MM.1S (cell line): ENCODE data around the gene THAP7.

ENCODE experiments used
- DNase-seq: peaks from one replicate; pipeline ENCODE4 v3.0.0-alpha.2; 2015
- H2AFZ ChIP-seq: fragments of 300-600 bp; sonication (generic); 2 replicates; pipeline ENCODE4 v1.6.0; 2016; ENCODE audit warnings: antibody characterized with exemption, low read length
- H3F3A ChIP-seq: fragments of 300-600 bp; sonication (generic); 2 replicates; pipeline ENCODE4 v1.6.1; 2016; ENCODE audit warnings: mild to moderate bottlenecking, antibody characterized with exemption, low read length, moderate library complexity, mixed read lengths; ENCODE audit not compliant: insufficient read depth
- H3K27ac ChIP-seq: fragments of 300-600 bp; sonication (generic); 2 replicates; pipeline ENCODE4 v1.5.1; 2016; ENCODE audit warnings: mild to moderate bottlenecking, low read length
- H3K27me3 ChIP-seq: fragments of 300-600 bp; sonication (generic); replicated peaks from 2 replicates; pipeline ENCODE4 v1.6.0; 2016; ENCODE audit warnings: low read length; ENCODE audit not compliant: insufficient read depth
- H3K36me3 ChIP-seq: fragments of 300-600 bp; sonication (generic); replicated peaks from 2 replicates; pipeline ENCODE4 v1.6.1; 2016; ENCODE audit warnings: mild to moderate bottlenecking, low read length, mixed read lengths; ENCODE audit not compliant: insufficient read depth
- H3K4me1 ChIP-seq: fragments of 300-600 bp; sonication (generic); 2 replicates; pipeline ENCODE4 v1.6.1; 2016; ENCODE audit warnings: low read length, mixed read lengths
- H3K4me2 ChIP-seq: fragments of 300-600 bp; sonication (generic); 2 replicates; pipeline ENCODE4 v1.6.0; 2016; ENCODE audit warnings: low read depth, low read length
- H3K4me3 ChIP-seq: fragments of 300-600 bp; sonication (generic); 2 replicates; pipeline ENCODE4 v1.5.1; 2016; ENCODE audit warnings: low read length, mixed read lengths
- H3K79me2 ChIP-seq: fragments of 300-600 bp; sonication (generic); 2 replicates; pipeline ENCODE4 v1.6.1; 2016; ENCODE audit warnings: mixed run types, low read length, mixed read lengths
- H3K9ac ChIP-seq: fragments of 300-600 bp; sonication (generic); 2 replicates; pipeline ENCODE4 v1.6.1; 2016; ENCODE audit warnings: low read length, mixed read lengths
- H3K9me2 ChIP-seq: fragments of 300-600 bp; sonication (generic); replicated peaks from 2 replicates; pipeline ENCODE4 v1.6.1; 2016; ENCODE audit warnings: mild to moderate bottlenecking, low read length, mixed read lengths; ENCODE audit not compliant: insufficient read depth
- H3K9me3 ChIP-seq: fragments of 300-600 bp; sonication (generic); replicated peaks from 2 replicates; pipeline ENCODE4 v1.6.1; 2016; ENCODE audit warnings: mild to moderate bottlenecking, low read length, mixed read lengths; ENCODE audit not compliant: insufficient read depth
- H4K20me1 ChIP-seq: fragments of 300-600 bp; sonication (generic); 2 replicates; pipeline ENCODE4 v1.6.1; 2016; ENCODE audit warnings: mild to moderate bottlenecking, low read length, moderate library complexity, mixed read lengths; ENCODE audit not compliant: insufficient read depth
- CTCF ChIP-seq: fragments of 300-600 bp; sonication (generic); IDR thresholded peaks from 2 replicates; pipeline ENCODE4 v1.5.1; 2016; ENCODE audit warnings: antibody characterized with exemption, low read length, mixed read lengths
- EZH2 ChIP-seq: fragments of 300-600 bp; sonication (generic); optimal IDR thresholded peaks from 2 replicates; pipeline ENCODE3; 2017; ENCODE audit warnings: low read depth, mild to moderate bottlenecking, antibody characterized with exemption, low read length, mixed read lengths
- EZH2phosphoT487 ChIP-seq: fragments of 300-600 bp; sonication (generic); IDR thresholded peaks from 2 replicates; pipeline ENCODE4 v1.6.1; 2018; ENCODE audit warnings: antibody characterized with exemption, low read length

The THAP7 gene

GRCh38 chr22:20994128-20994901 is 7.6 kb downstream of the THAP7 start:
- H3K36me3 ChIP-seq = no peaks in the 10 kb centered on the region
- H3F3A ChIP-seq = no peaks in the 10 kb centered on the region; the same call in 1 of the 2 replicates
- no peak overlapping the region for H3K27ac ChIP-seq
- no peaks in the 10 kb centered on the region for H4K20me1 ChIP-seq
- TF ChIP-seq CTCF = no peak
- no peak for TF ChIP-seq EZH2
- no peak for TF ChIP-seq EZH2phosphoT487
- H3K9me2 ChIP-seq = no peaks in the 10 kb centered on the region
- no peak overlapping the region for H3K9ac ChIP-seq
- no peak overlapping the region for H3K4me3 ChIP-seq
- no peak for DNase-seq
- H3K27me3 ChIP-seq = no peaks in the 10 kb centered on the region
- no peaks in the 10 kb centered on the region for H3K79me2 ChIP-seq
- H2AFZ ChIP-seq = no peak overlapping the region
- H3K9me3 ChIP-seq = no peaks in the 10 kb centered on the region
- H3K4me1 ChIP-seq = no peaks in the 10 kb centered on the region
- H3K4me2 ChIP-seq = no peak overlapping the region

- no peak overlapping the region for H3K4me3 ChIP-seq
- no peak for DNase-seq
- no peaks in the 10 kb centered on the region for H3K9me2 ChIP-seq
- TF ChIP-seq CTCF = no peak
- TF ChIP-seq EZH2 = no peak
- no peak for TF ChIP-seq EZH2phosphoT487
- H3K4me2 ChIP-seq = no peak overlapping the region
- H3K27me3 ChIP-seq = no peaks in the 10 kb centered on the region
- H3K9me3 ChIP-seq = no peaks in the 10 kb centered on the region
- no peak overlapping the region for H3K9ac ChIP-seq
- no peaks in the 10 kb centered on the region; the same call in 1 of the 2 replicates for H3F3A ChIP-seq
- H3K4me1 ChIP-seq = no peaks in the 10 kb centered on the region
- no peaks in the 10 kb centered on the region for H4K20me1 ChIP-seq
- H3K79me2 ChIP-seq = no peaks in the 10 kb centered on the region
- H3K36me3 ChIP-seq = no peaks in the 10 kb centered on the region
- H3K27ac ChIP-seq = no peak overlapping the region
- H2AFZ ChIP-seq = no peak overlapping the region
Observed at GRCh38 chr22:20993304-20994127, 8.4 kb downstream of the THAP7 start.

GRCh38 chr22:20992456-20993303 is 9.2 kb downstream of the THAP7 start:
- no peak overlapping the region for H2AFZ ChIP-seq
- H3K4me2 ChIP-seq = no peak overlapping the region
- no peaks in the 10 kb centered on the region for H3K36me3 ChIP-seq
- no peak overlapping the region for H3K9ac ChIP-seq
- no peak overlapping the region for H3K4me3 ChIP-seq
- no peak for DNase-seq
- H4K20me1 ChIP-seq = no peaks in the 10 kb centered on the region
- H3K4me1 ChIP-seq = no peaks in the 10 kb centered on the region
- TF ChIP-seq EZH2 (no peak), CTCF (no peak), EZH2phosphoT487 (no peak)
- no peaks in the 10 kb centered on the region for H3K9me2 ChIP-seq
- no peaks in the 10 kb centered on the region for H3K27me3 ChIP-seq
- H3K79me2 ChIP-seq = no peaks in the 10 kb centered on the region
- H3K27ac ChIP-seq = no peak overlapping the region
- no peaks in the 10 kb centered on the region for H3F3A ChIP-seq
- no peaks in the 10 kb centered on the region for H3K9me3 ChIP-seq
